ENCODE measurements around the gene PCED1A.

Gene PCED1A

DNA sequence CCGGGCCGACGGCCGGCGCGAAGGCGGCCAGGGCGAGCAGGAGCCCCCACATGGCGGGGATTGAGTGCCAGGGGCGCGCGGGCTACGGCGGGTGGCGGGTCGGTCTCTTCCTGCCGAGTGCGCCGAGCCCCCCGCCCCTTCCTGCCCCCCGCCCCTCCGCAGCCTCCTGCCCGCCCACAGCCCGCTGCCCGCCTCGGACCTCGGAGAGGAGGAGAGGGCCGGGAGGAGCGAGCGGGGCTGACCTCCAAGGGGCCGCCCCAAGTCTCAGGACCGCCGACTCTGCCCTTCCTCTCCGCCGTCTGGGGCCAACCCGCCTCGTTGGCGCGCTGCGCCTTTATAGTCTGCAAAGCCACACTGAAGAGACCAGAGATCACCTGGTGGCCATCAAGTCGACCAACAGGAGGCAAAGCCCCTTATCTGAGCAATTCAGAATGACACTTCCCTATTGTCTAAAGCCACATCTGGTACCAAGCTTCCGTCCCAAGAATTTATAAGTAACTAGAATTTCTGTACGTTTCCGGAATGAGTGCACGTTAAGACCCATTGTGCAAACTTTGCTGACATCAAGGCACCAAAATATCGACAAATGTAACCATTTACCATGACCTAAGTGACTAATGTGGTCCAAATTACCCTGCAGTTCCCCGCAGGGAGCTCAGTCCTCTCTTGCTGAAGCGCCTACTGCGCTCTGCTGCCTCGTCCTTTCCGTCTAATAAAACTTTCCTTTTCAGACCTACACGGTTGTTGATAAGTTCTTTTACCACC, 39.8 kb downstream of the PCED1A start, which contains the start of gene CPXM1:
TSS of gene CPXM1 (minus strand) at position 107 of the 765 bp plus-strand sequence. CDS start at position 52, 55 bp downstream.
- no peak for FAIRE-seq

DNA sequence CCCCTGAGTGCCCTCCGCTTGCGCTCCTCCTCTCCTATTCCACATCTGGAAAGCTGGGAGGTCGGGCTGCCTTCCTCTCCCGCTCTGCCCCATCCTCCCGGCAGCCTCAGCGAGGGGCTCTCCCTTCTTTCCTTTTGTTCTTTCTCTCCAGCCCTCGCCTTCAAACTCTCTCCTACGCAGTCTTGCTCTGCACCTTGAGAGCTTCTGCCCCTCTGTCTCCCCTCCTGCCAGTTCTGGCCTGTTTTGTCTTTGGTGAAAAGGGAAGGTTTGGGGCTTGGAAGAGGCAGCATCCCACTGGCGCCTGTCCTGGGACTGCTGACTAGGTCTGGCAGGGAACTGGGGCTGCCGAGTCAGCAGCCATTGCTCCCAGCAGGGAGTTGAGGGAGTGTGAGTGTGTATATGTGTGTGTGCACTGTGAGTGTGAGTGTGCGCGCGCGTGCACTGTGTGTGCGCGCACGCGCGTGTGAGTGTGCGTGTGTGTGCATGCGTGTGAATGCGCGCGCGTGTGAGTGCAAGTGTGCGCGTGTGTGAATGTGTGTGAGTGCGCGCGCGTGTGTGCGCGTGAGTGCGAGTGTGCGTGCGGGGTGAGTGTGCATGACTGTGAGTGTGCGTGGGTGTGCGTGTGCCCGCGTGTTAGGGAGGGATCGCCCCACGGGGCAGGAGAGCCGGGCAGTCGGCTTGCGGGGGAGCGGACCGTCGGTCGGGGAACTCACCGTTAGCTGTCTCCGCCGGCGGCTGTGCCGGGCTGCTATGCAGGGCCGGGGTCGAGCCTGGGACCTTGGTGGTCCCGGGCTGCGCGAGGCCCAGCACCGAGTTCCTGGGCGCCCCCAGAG, 40.6 kb downstream of the PCED1A start:
- no peak for FAIRE-seq

DNA sequence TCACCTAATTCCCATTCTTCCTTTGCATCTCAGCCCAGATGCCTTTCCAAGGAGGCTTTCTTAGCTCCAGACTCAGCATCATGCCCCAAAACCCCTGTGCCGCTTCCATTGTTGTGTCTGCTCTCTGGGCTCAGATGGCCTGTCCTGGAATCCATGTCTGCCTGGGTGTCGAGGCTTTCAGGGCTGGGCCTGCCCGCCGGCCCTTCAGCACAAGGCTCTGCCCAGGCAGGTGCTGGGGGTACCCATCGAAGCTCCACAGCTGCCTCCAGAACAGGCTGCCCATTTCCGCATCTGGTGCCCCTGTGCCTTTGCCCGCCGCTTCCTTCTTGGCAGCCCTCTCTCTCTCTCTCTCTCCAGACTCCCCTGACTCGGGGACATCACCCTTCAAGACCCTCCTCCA, 41.2 kb downstream of the PCED1A start:
- no peak for FAIRE-seq

DNA sequence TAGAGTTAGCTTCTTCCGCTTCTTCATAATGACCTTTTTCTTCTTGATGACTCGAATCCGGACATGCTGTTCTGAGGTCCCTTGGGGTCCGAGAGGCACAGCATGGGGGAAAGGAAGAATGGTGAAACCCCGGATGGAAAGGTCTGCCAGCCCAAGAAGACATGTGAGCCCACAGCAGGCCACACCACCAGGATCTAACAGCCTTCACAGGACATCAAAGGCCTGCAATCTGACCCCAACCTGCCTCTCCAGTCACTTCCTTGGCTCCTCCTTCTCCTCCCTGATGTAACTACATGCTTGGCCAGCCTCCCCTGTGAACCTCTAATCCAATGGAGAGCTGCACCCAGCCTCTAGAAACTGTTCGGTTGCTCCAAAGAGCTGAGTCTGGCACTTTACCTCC, 41.6 kb downstream of the PCED1A start:
- FAIRE-seq: no peak

DNA sequence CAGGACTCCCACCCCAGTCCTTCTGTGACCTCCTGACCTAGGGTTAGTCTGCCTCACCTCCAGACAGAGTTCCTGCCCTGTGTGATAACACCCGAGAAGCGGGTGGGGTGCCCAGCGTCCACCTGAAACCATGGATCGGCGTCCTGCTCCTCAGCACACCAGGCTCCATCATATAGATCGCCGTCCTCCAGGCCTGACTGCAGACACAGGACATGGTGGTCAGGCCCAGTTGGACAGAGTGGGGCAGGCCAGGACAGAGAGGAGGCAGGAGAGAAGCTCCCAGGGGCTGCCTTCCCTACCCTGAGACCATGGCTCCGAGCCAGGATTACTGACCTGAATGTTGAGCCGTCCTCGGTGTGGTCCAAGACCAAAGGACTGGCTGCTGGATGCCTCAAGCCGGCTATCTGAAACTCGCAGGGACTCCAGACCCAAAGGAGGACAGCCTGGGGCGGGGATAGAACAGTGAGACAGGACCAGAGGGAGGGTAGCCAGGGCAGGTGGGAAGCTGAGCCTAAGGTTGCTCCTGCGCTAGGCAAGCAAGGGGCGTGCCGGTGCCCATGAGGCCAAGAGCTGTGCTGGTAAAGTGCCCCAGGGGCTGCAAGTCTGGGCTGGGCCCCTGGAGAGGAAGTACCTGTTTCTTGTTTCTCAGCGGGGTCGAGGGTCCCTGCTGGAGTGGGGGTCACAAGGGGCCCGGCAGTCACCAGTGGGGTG, 42.2 kb downstream of the PCED1A start:
- no peak for FAIRE-seq

DNA sequence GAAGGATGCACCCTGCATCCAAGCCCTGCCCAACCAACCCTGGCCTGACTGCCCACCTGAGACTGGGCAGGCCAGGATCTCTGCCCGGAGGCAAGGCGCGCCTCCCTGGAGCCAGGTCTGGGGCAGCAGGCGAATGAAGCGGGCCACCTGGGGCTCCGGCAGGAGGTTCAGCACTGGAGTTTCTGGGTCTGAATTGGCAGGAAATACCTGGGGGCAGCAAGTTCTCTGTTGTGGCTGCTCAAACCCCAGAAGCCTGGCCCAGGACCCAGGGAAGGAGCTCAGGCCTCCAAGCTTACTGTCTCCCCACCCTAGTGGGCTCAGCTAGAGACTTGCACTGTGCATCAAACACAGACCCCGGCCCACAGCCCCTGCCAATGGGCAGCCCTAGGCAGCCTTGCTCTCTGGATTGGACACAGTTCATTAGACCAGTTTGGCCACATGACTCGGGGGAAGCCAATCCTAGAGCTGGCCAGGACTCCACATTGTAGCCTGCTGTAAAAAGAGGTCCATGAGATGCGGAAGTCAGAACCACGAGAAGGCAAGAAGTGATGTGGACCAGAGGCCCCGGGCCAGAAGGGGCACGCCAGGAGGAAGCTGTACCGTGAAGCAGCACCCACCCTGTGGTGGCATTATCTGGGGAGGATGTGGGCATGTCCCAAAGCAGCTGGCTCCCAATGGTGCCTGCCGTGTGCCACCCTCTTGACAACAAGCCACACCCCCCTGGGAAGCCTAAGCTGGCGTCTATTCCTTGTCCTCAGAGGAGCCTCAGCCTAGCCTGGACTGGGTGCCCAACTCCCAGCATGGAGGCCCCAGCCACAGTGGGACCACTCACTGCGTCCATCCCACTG, 43.1 kb downstream of the PCED1A start:
- no peak for FAIRE-seq

DNA sequence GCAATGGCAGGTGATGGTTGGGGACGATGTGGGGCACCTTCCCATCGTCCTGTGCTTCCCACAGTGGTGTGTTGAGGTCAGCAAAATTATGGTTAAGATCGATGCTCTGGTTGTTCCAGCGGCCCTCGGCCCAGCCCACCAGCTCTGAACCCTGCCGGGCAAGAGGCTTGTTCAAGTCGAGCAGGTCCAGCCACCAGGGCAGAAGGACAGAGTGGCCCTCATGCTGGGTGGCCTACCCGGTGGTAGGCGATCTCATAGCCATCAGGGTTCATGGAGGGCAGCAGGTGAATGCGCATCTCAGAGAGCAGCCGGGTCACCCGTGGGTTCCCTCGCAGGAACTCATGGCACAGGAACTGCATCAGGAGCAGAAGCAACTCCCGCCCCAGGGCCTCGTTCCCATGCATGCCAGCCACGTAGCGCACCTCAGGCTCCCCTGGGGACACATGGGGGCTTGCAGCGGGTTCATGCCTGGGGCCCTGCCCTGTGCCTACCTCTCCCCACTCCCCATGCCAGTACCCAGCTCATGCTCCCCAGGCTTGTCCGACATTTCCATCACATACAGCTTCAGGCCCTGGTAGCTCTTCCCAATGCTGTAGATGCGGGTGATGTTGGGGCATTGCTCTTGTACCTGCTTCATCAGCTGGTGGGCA, 44.3 kb downstream of the PCED1A start:
- no peak for FAIRE-seq

DNA sequence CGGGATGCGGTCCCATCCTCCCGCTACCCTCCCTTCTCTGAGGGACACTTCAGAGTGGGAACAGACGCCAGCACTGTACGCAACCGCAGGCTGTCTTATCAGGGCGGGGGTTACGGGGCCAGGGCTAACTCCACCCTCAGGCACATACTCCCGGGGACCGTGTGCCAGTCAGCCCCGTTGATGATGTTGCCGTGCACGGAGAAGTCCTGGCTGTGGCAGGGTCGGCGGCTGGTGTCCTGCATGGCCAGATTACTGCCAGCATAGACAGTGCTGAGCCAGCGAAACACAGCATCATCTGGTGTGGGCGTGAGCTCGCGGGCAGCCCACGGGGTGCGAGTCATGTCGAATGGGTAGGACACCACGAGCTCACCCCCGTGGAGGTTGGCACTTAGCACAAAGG, 45.0 kb downstream of the PCED1A start:
- no peak for FAIRE-seq

DNA sequence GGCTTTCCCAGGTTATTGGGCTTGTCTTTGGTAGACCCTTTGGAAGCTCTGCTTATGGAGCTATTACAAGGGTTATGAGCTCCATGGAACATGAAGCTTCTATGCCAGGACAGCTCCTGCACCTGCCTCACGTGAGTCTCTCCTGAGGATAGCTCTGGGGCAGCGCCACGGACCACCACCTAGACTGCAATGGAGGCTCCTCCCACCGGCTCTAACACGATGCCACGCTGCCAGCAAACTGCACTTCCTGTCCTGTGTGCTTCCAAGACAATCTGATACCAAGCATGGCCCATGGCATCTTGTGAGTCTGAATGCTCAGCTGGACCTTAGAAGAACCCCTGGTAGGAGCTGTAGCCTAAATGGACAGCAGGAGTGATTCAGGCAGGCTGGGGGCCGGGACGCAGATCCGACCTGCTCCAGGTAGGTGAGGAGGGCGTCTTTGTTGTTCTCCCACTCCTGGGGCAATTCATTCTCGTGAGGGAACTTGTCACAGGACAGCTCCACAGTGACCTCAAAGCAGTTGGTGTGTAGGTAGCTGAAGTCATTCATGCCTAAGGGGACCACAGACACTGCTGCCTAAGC, 45.5 kb downstream of the PCED1A start:
- no peak for FAIRE-seq

DNA sequence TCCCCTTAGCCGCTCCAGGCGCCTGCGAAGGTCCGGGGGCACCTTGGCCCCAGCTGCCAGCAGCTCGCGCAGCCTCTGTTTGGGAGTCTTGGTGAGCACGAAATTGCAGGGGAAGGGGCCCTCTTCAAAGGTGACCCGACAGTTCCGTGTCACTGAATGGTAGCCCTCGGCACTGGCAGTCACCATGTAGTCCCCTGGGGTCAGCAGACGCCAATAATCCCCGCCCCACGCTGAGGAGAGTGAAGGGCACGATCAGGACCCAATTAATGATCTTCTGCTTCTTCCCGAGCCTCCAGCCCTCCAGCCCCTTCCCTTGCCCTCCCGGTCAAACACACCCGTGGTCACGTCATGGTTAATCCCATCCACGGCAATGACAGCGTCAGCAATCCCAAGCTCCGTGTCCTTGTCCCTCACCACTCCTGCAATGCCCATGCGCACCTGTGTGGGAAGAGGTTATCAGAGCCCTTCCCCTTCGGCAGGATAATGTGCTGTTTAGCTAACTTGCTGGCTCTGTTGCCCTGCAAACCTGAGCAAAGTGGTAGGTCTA, 46.2 kb downstream of the PCED1A start:
- FAIRE-seq: no peak

DNA sequence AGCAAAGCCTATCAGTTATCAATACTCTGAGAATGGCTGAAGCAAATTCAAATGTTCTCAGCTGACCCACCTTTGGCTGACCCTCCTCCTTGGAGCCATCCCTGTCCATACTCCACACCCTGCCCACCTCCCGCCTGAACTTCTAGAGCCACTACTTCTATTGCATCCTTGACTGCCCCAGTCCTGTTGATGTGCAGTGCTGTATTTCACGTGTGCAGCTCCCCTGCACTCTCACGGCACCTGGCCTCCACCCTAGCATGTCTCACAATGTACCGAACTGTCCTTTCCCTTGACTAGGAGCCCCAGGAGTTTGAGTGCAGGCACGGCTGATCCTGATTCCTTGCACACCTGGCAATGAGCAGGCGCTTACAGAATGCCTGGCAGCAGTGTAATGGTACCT, 47.0 kb downstream of the PCED1A start:
- no peak for FAIRE-seq

All from endometrium (tissue), 2 donors.